Mesenchymal stem cell (in vitro differentiated cells and primary cell): ENCODE results near the gene ZFHX3.
A peak's percentile ranks its signal among the peaks of the same experiment; 100 is the strongest.

Experiments
- DNase-seq: peaks from one replicate; pipeline ENCODE4 v3.0.0-alpha.2; 2013
- H2AFZ ChIP-seq: one replicate; pipeline ENCODE4 v1.6.1; 2013; ENCODE audit warnings: low read depth, mild to moderate bottlenecking, control low read depth, inconsistent platforms, low read length, moderate library complexity
- H2AK5ac ChIP-seq: 2 replicates; pipeline ENCODE4 v1.6.1; 2013; ENCODE audit warnings: low read length, moderate library complexity, mild to moderate bottlenecking, inconsistent platforms; ENCODE audit not compliant: severe bottlenecking
- H2BK120ac ChIP-seq: one replicate; pipeline ENCODE4 v1.6.1; 2013; ENCODE audit warnings: low read depth, mild to moderate bottlenecking, inconsistent platforms, low read length, moderate library complexity
- H2BK12ac ChIP-seq, 2 experiments: one replicate each; pipeline ENCODE4 v1.6.1; 2013; ENCODE audit warnings: inconsistent platforms in 2 of 2, low read length in 2 of 2, mild to moderate bottlenecking in 2 of 2, moderate library complexity in 2 of 2, control low read depth in 1 of 2
- H2BK15ac ChIP-seq: one replicate; pipeline ENCODE4 v1.6.1; 2013; ENCODE audit warnings: mild to moderate bottlenecking, low read depth, inconsistent platforms; ENCODE audit not compliant: poor library complexity, severe bottlenecking
- H2BK5ac ChIP-seq: 2 replicates; pipeline ENCODE4 v1.6.1; 2013; ENCODE audit warnings: low read depth, mild to moderate bottlenecking, low read length, control low read depth, inconsistent platforms; ENCODE audit not compliant: poor library complexity, severe bottlenecking
- H3K14ac ChIP-seq, 2 experiments: one replicate each; pipeline ENCODE4 v1.6.1; 2013; ENCODE audit warnings: inconsistent platforms in 2 of 2, low read length in 2 of 2, control low read depth in 1 of 2, mild to moderate bottlenecking in 1 of 2, moderate library complexity in 1 of 2
- H3K18ac ChIP-seq, 2 experiments: one replicate each; pipeline ENCODE4 v1.6.1; 2013; ENCODE audit warnings: inconsistent platforms in 2 of 2, low read length in 2 of 2, control low read depth in 1 of 2, low read depth in 1 of 2, mild to moderate bottlenecking in 1 of 2
- H3K23ac ChIP-seq, 2 experiments: one replicate each; pipeline ENCODE4 v1.6.1; 2013; ENCODE audit warnings: inconsistent platforms in 2 of 2, low read length in 2 of 2, mild to moderate bottlenecking in 2 of 2, moderate library complexity in 2 of 2, control low read depth in 1 of 2
- H3K27ac ChIP-seq: 2 replicates; pipeline ENCODE4 v1.5.1; 2013; ENCODE audit warnings: mild to moderate bottlenecking, moderate library complexity, low read length, control low read depth, inconsistent platforms; ENCODE audit not compliant: poor library complexity, severe bottlenecking
- H3K27me3 ChIP-seq, 2 experiments: 2 replicates each; pipeline versions ENCODE4 v1.6.1 to v1.7.0; 2013; ENCODE audit warnings: low read length in 2 of 2, mild to moderate bottlenecking in 2 of 2, moderate library complexity in 2 of 2, control low read depth in 1 of 2, inconsistent platforms in 1 of 2; ENCODE audit not compliant: control insufficient read depth in 1 of 2, insufficient read depth in 1 of 2
- H3K36me3 ChIP-seq, 2 experiments: 2 replicates each; pipeline versions ENCODE4 v1.6.1 to v1.7.0; 2013; ENCODE audit warnings: low read length in 2 of 2, control low read depth in 1 of 2, inconsistent platforms in 1 of 2, low read depth in 1 of 2, mild to moderate bottlenecking in 1 of 2; ENCODE audit not compliant: insufficient read depth in 2 of 2, control insufficient read depth in 1 of 2
- H3K4ac ChIP-seq, 2 experiments: one replicate each; pipeline ENCODE4 v1.6.1; 2013; ENCODE audit warnings: inconsistent platforms in 2 of 2, low read length in 2 of 2, mild to moderate bottlenecking in 2 of 2, moderate library complexity in 2 of 2, control low read depth in 1 of 2, low read depth in 1 of 2
- H3K4me1 ChIP-seq: 2 replicates; pipeline ENCODE4 v1.6.1; 2013; ENCODE audit warnings: low read depth, low read length, control low read depth; ENCODE audit not compliant: control insufficient read depth, insufficient read depth
- H3K4me2 ChIP-seq: 2 replicates; pipeline ENCODE4 v1.6.1; 2013; ENCODE audit warnings: low read length, mild to moderate bottlenecking, inconsistent platforms; ENCODE audit not compliant: poor library complexity, severe bottlenecking
- H3K4me3 ChIP-seq, 2 experiments: 2 replicates each; pipeline versions ENCODE4 v1.5.1 to v1.7.0; 2013; ENCODE audit warnings: low read length in 2 of 2, mild to moderate bottlenecking in 2 of 2, control low read depth in 1 of 2, low read depth in 1 of 2; ENCODE audit not compliant: insufficient read depth in 1 of 2
- H3K79me1 ChIP-seq: replicated peaks from 2 replicates; pipeline ENCODE4 v1.6.1; 2013; ENCODE audit warnings: mild to moderate bottlenecking, control low read depth, low read length, inconsistent platforms; ENCODE audit not compliant: poor library complexity, severe bottlenecking
- H3K9ac ChIP-seq: 2 replicates; pipeline ENCODE4 v1.7.0; 2013; ENCODE audit warnings: mild to moderate bottlenecking, low read length, moderate library complexity
- H3K9me3 ChIP-seq: 2 replicates; pipeline ENCODE4 v1.7.0; 2013; ENCODE audit warnings: mild to moderate bottlenecking, low read length; ENCODE audit not compliant: control insufficient read depth
- H4K8ac ChIP-seq: one replicate; pipeline ENCODE4 v1.6.1; 2013; ENCODE audit warnings: inconsistent platforms, mild to moderate bottlenecking, low read length, moderate library complexity
- H4K91ac ChIP-seq: one replicate; pipeline ENCODE4 v1.6.1; 2013; ENCODE audit warnings: mild to moderate bottlenecking, low read length, inconsistent platforms
- WGBS: methylation state at CpG from one replicate; pipeline ENCODE4 v1.1.7; 2013; ENCODE audit warnings: mixed read lengths; 5-methylcytosine and 5-hydroxymethylcytosine counted together

Gene ZFHX3

DNA sequence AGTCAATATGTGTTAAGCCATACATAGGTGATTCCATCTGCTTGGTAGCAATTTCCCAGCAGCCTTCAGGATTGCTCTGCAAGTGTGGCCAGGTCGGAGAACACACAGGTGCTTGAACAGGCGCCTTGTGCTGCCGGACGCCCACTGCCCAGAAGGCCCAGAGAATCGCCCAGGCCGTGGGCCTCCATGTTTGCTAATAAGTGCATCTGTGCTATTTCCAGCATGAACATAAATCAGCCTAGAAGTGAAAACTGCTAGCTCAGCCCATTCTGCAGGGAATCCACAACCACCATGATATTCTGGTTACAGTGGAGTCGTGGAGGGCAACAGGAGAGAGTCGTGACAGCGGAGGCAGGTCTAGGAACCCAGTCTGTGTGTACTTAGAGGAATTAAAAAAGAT lies 78.1 kb downstream of the ZFHX3 start:
- Histone ChIP-seq H3K79me1 (peaks cover 23% of the 10 kb centered on the region), H2BK15ac (no peak overlapping the region), H3K4ac (no peak overlapping the region), H3K27ac (no peak overlapping the region), H2BK5ac (no peak overlapping the region), H4K91ac (no peak overlapping the region), H2AK5ac (no peak overlapping the region), H3K18ac (no peak overlapping the region), H3K23ac (no peak overlapping the region), H3K4me1 (no peaks in the 10 kb centered on the region), H3K9me3 (no peaks in the 10 kb centered on the region), H2BK12ac (no peak overlapping the region), H2BK120ac (no peak overlapping the region), H3K4me2 (no peak overlapping the region), H3K27me3 (no peaks in the 10 kb centered on the region), H4K8ac (no peak overlapping the region), H3K4me3 (no peak overlapping the region), H3K14ac (no peak overlapping the region), H3K9ac (no peak overlapping the region), H2AFZ (no peak overlapping the region), H3K36me3 (no peaks in the 10 kb centered on the region)
- DNase-seq = no peak
- 88% methylated on average over 6 of the region's 9 CpGs for WGBS

GRCh38 chr16:72969146-72969545 lies 78.8 kb downstream of the ZFHX3 start:
- Histone ChIP-seq H3K36me3 (no peaks in the 10 kb centered on the region), H3K9me3 (no peaks in the 10 kb centered on the region), H4K8ac (no peak overlapping the region), H3K79me1 (peaks cover 18% of the 10 kb centered on the region), H3K9ac (no peak overlapping the region), H3K27ac (no peak overlapping the region), H3K4ac (no peak overlapping the region), H3K23ac (no peak overlapping the region), H2BK12ac (no peak overlapping the region), H2BK15ac (no peak overlapping the region), H2AFZ (no peak overlapping the region), H2BK5ac (no peak overlapping the region), H4K91ac (no peak overlapping the region), H3K4me2 (no peak overlapping the region), H3K14ac (no peak overlapping the region), H3K18ac (no peak overlapping the region), H3K27me3 (no peaks in the 10 kb centered on the region), H3K4me3 (no peak overlapping the region), H2BK120ac (no peak overlapping the region), H3K4me1 (no peaks in the 10 kb centered on the region), H2AK5ac (no peak overlapping the region)
- DNase-seq = no peak
- WGBS = 91% methylated on average over 6 of the region's 7 CpGs

- Histone ChIP-seq H3K18ac (no peak overlapping the region), H3K4ac (no peak overlapping the region), H3K9ac (no peak overlapping the region), H3K23ac (no peak overlapping the region), H3K27ac (no peak overlapping the region), H3K79me1 (peaks cover 20% of the 10 kb centered on the region), H3K4me3 (no peak overlapping the region), H3K9me3 (no peaks in the 10 kb centered on the region), H2AFZ (no peak overlapping the region), H4K8ac (no peak overlapping the region), H3K14ac (no peak overlapping the region), H3K4me2 (no peak overlapping the region), H2BK5ac (no peak overlapping the region), H2AK5ac (no peak overlapping the region), H2BK15ac (no peak overlapping the region), H3K4me1 (peaks cover 2% of the 10 kb centered on the region), H2BK120ac (no peak overlapping the region), H3K27me3 (no peaks in the 10 kb centered on the region), H2BK12ac (no peak overlapping the region), H3K36me3 (no peaks in the 10 kb centered on the region), H4K91ac (no peak overlapping the region)
- 99% methylated on average over 5 of the region's 5 CpGs for WGBS
- DNase-seq = no peak
Observed at GRCh38 chr16:72967941-72968340, 80.0 kb downstream of the ZFHX3 start.

DNA sequence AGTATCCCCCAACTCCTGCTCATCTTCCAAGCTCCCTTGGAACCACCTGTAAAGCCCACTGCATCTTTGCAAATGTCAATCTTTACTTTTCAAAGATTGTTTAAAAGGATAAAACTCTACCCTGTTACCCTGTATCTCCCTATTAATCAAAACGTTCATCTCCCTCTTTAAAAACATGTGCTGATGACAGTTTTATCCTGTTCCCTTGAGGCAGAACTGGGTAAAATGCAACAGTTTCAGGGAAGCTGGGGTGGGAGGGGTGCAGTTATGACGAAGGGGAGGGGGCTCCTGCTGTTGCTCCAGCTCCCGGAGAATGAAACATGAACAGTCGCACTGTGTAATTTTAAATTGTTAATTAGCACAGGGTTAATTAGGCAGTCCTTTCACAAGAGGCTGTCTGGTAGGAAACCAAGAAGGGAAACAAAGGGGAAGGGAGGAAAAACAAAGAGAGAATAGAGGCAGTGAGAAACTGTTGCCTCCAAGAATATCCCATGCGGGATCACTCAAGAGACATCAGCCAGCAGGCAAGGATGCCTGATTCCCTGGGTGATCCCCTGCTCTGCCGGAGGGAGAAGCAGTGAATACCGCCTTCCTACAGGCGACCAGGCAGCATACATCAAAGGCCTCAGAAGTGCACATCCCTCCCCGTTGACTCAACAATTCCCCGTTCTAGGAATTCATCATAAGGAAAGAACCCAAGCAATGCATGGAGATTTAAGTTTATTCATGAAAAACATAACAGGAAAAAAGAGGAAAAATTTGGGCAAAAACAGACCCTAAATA lies 84.2 kb downstream of the ZFHX3 start:
- H2BK12ac ChIP-seq = no peak overlapping the region
- no peak overlapping the region for H2BK15ac ChIP-seq
- no peak overlapping the region for H4K8ac ChIP-seq
- peaks cover 8 to 13% of the 10 kb centered on the region in 2 experiments for H3K36me3 ChIP-seq
- H3K27me3 ChIP-seq = no peaks in the 10 kb centered on the region
- H3K18ac ChIP-seq = no peak overlapping the region
- H4K91ac ChIP-seq = no peak overlapping the region
- no peak overlapping the region for H2AFZ ChIP-seq
- H3K14ac ChIP-seq = no peak overlapping the region
- H3K27ac ChIP-seq = no peak overlapping the region
- no peak overlapping the region for H3K9ac ChIP-seq
- H3K4ac ChIP-seq = no peak overlapping the region
- DNase-seq = peak; percentile 31
- H3K4me1 ChIP-seq = peaks cover 6% of the 10 kb centered on the region
- no peaks in the 10 kb centered on the region for H3K9me3 ChIP-seq
- H3K23ac ChIP-seq = no peak overlapping the region
- no peak overlapping the region for H3K4me2 ChIP-seq
- no peak overlapping the region for H2BK5ac ChIP-seq
- H3K79me1 ChIP-seq = peaks cover 15% of the 10 kb centered on the region
- no peak overlapping the region for H2BK120ac ChIP-seq
- 79% methylated on average over 8 of the region's 10 CpGs for WGBS
- no peak overlapping the region for H3K4me3 ChIP-seq
- no peak overlapping the region for H2AK5ac ChIP-seq
